ENCODE measurements around the gene APOC1.
"Not testable (repeated sequence)": the region's sequence is repeated elsewhere in the genome, so short reads cannot be mapped to it uniquely, and the experiment has no call there.

APOC1 gene

GRCh38 chr19:44890366-44891015, 23.9 kb upstream of the APOC1 start:
- DNase-seq (ENCODE audit: low spot score), result peak; percentile 100

GRCh38 chr19:44891016-44891882, 23.2 kb upstream of the APOC1 start, which contains the start of gene TOMM40:
TSS of gene TOMM40 (plus strand) at chr19:44891254. CDS start at chr19:44891416, 162 bp downstream.
- DNase-seq (ENCODE audit: low spot score), result no peak

- DNase-seq (ENCODE audit: low spot score), result no peak
Observed at GRCh38 chr19:44892932-44893331, 21.5 kb upstream of the APOC1 start.

GRCh38 chr19:44893332-44894051, 20.9 kb upstream of the APOC1 start:
- no peak for DNase-seq (ENCODE audit: low spot score)

- no peak for DNase-seq (ENCODE audit: low spot score)
Observed at GRCh38 chr19:44894052-44894400, 20.4 kb upstream of the APOC1 start.

- DNase-seq (ENCODE audit: low spot score), result no peak
Observed at GRCh38 chr19:44894946-44895345, 19.5 kb upstream of the APOC1 start.

- DNase-seq (ENCODE audit: low spot score), result no peak
Observed at GRCh38 chr19:44897835-44898234, 16.6 kb upstream of the APOC1 start.

GRCh38 chr19:44900328-44901244, 13.8 kb upstream of the APOC1 start:
- DNase-seq (ENCODE audit: low spot score), result no peak

GRCh38 chr19:44903216-44903601, 11.2 kb upstream of the APOC1 start:
- DNase-seq (ENCODE audit: low spot score), result no peak

- DNase-seq (ENCODE audit: low spot score), result peak; percentile 76
Observed at GRCh38 chr19:44903602-44904425, 10.6 kb upstream of the APOC1 start.

- DNase-seq (ENCODE audit: low spot score), result no peak
Observed at GRCh38 chr19:44904426-44904994, 9.9 kb upstream of the APOC1 start.

- no peak for DNase-seq (ENCODE audit: low spot score)
Observed at GRCh38 chr19:44905437-44906160, 8.8 kb upstream of the APOC1 start, which contains the start of gene APOE. TSS of gene APOE (plus strand) at chr19:44905796. CDS start at chr19:44906625, 829 bp downstream.

GRCh38 chr19:44907613-44908012, 6.8 kb upstream of the APOC1 start:
- DNase-seq (ENCODE audit: low spot score), result no peak

GRCh38 chr19:44908074-44908835, 6.2 kb upstream of the APOC1 start:
- no peak for DNase-seq (ENCODE audit: low spot score)

GRCh38 chr19:44908836-44909261, 5.6 kb upstream of the APOC1 start:
- DNase-seq (ENCODE audit: low spot score), result no peak

- no peak for DNase-seq (ENCODE audit: low spot score)
Observed at GRCh38 chr19:44909775-44910174, 4.6 kb upstream of the APOC1 start.

GRCh38 chr19:44911896-44912295, 2.5 kb upstream of the APOC1 start:
- DNase-seq (ENCODE audit: low spot score), result not testable (repeated sequence)

- DNase-seq (ENCODE audit: low spot score), result no peak
Observed at GRCh38 chr19:44912854-44913253, 1.6 kb upstream of the APOC1 start.
